Measurements from ENCODE around the gene ACTR3C.

GRCh38 chr7:150322114-150322832 lies 1.1 kb downstream of the ACTR3C start:
- TF ChIP-seq CTCF (conservative IDR thresholded peaks at IDR 0.05 in 1 of 2, IDR thresholded peaks at IDR 0.05 in 1 of 2; ENCODE audit: low read depth in 1 of 2, low read length in 2 of 2) (no peak), EZH2 (IDR thresholded peaks at IDR 0.05; ENCODE audit: low read length, missing control alignments) (no peak)

Measured in fibroblast of lung (primary cell).